HEK293 (cell line): Measurements from ENCODE around the gene PHRF1.

Source experiments
- BCL11A ChIP-seq: fragments of 450-650 bp; formaldehyde crosslinking; IDR thresholded peaks from 2 replicates; pipeline ENCODE4 v1.5.1; 2016; ENCODE audit warnings: low read depth, missing biosample characterization, missing genetic modification characterization
- EGR2 ChIP-seq: fragments of 450-650 bp; formaldehyde crosslinking; IDR thresholded peaks from 2 replicates; pipeline ENCODE4 v1.5.1; 2016; ENCODE audit warnings: low read depth, missing biosample characterization, missing genetic modification characterization
- GLIS2 ChIP-seq: fragments of 450-650 bp; formaldehyde crosslinking; IDR thresholded peaks from 2 replicates; pipeline ENCODE4 v1.5.1; 2016; ENCODE audit warnings: missing biosample characterization, missing genetic modification characterization
- HIC1 ChIP-seq: fragments of 450-650 bp; formaldehyde crosslinking; IDR thresholded peaks from 2 replicates; pipeline ENCODE4 v1.5.1; 2016; ENCODE audit warnings: missing biosample characterization, missing genetic modification characterization
- KLF10 ChIP-seq: fragments of 450-650 bp; IDR thresholded peaks from 2 replicates; pipeline ENCODE4 v1.5.1; 2018; ENCODE audit warnings: missing biosample characterization, mild to moderate bottlenecking, missing genetic modification characterization
- KLF16 ChIP-seq: fragments of 450-650 bp; formaldehyde crosslinking; IDR thresholded peaks from 2 replicates; pipeline ENCODE4 v1.5.1; 2017; ENCODE audit warnings: missing biosample characterization, missing genetic modification characterization
- PRDM6 ChIP-seq: fragments of 450-650 bp; formaldehyde crosslinking; IDR thresholded peaks from 2 replicates; pipeline ENCODE4 v1.5.1; 2017; ENCODE audit warnings: missing biosample characterization, missing genetic modification characterization
- SETDB1 ChIP-seq: IDR thresholded peaks from one replicate; pipeline ENCODE4 v1.6.1; 2017; ENCODE audit warnings: mild to moderate bottlenecking, low read length, moderate library complexity, mixed read lengths; ENCODE audit not compliant: insufficient read length
- SP7 ChIP-seq: fragments of 450-650 bp; formaldehyde crosslinking; IDR thresholded peaks from 2 replicates; pipeline ENCODE4 v1.5.1; 2016; ENCODE audit warnings: missing biosample characterization, missing genetic modification characterization
- YY2 ChIP-seq: fragments of 450-650 bp; formaldehyde crosslinking; IDR thresholded peaks from 2 replicates; pipeline ENCODE4 v1.5.1; 2016; ENCODE audit warnings: missing biosample characterization, missing genetic modification characterization
- ZBTB21 ChIP-seq: fragments of 450-650 bp; formaldehyde crosslinking; IDR thresholded peaks from 2 replicates; pipeline ENCODE4 v1.5.1; 2017; ENCODE audit warnings: missing biosample characterization, missing genetic modification characterization
- ZBTB26 ChIP-seq: fragments of 450-650 bp; formaldehyde crosslinking; optimal IDR thresholded peaks from 2 replicates; pipeline ENCODE3; 2016; ENCODE audit warnings: missing biosample characterization, mild to moderate bottlenecking, missing genetic modification characterization
- ZBTB44 ChIP-seq: fragments of 450-650 bp; IDR thresholded peaks from 2 replicates; pipeline ENCODE4 v1.5.1; 2018; ENCODE audit warnings: missing biosample characterization, mild to moderate bottlenecking, missing genetic modification characterization
- ZFHX2 ChIP-seq: fragments of 450-650 bp; formaldehyde crosslinking; conservative IDR thresholded peaks from 2 replicates; pipeline ENCODE4 v1.5.1; 2016; ENCODE audit warnings: missing biosample characterization, missing genetic modification characterization
- ZFP3 ChIP-seq: fragments of 450-650 bp; formaldehyde crosslinking; IDR thresholded peaks from 2 replicates; pipeline ENCODE4 v1.5.1; 2016; ENCODE audit warnings: low read depth, missing biosample characterization, missing genetic modification characterization
- ZIC2 ChIP-seq: fragments of 450-650 bp; formaldehyde crosslinking; IDR thresholded peaks from 2 replicates; pipeline ENCODE4 v1.5.1; 2016; ENCODE audit warnings: missing biosample characterization, missing genetic modification characterization
- ZNF10 ChIP-seq: fragments of 450-650 bp; formaldehyde crosslinking; IDR thresholded peaks from 2 replicates; pipeline ENCODE4 v1.5.1; 2017; ENCODE audit warnings: missing biosample characterization, missing genetic modification characterization
- ZNF114 ChIP-seq: fragments of 450-650 bp; formaldehyde crosslinking; IDR thresholded peaks from 2 replicates; pipeline ENCODE4 v1.5.0; 2017; ENCODE audit warnings: missing biosample characterization, missing genetic modification characterization
- ZNF133 ChIP-seq: fragments of 450-650 bp; formaldehyde crosslinking; IDR thresholded peaks from 2 replicates; pipeline ENCODE4 v1.5.1; 2016; ENCODE audit warnings: missing biosample characterization, missing genetic modification characterization
- ZNF155 ChIP-seq: fragments of 450-650 bp; formaldehyde crosslinking; IDR thresholded peaks from 2 replicates; pipeline ENCODE4 v1.5.1; 2016; ENCODE audit warnings: missing biosample characterization, missing genetic modification characterization
- ZNF169 ChIP-seq: fragments of 450-650 bp; formaldehyde crosslinking; IDR thresholded peaks from 2 replicates; pipeline ENCODE4 v1.5.1; 2016; ENCODE audit warnings: missing biosample characterization, missing genetic modification characterization
- ZNF2 ChIP-seq: fragments of 450-650 bp; formaldehyde crosslinking; IDR thresholded peaks from 2 replicates; pipeline ENCODE4 v1.5.1; 2016; ENCODE audit warnings: missing biosample characterization, missing genetic modification characterization
- ZNF23 ChIP-seq: fragments of 450-650 bp; formaldehyde crosslinking; IDR thresholded peaks from 2 replicates; pipeline ENCODE4 v1.5.1; 2016; ENCODE audit warnings: missing biosample characterization, missing genetic modification characterization, borderline replicate concordance
- ZNF350 ChIP-seq: fragments of 450-650 bp; formaldehyde crosslinking; IDR thresholded peaks from 2 replicates; pipeline ENCODE4 v1.5.0; 2017; ENCODE audit warnings: missing biosample characterization, mild to moderate bottlenecking, missing genetic modification characterization
- ZNF362 ChIP-seq: fragments of 450-650 bp; formaldehyde crosslinking; IDR thresholded peaks from 2 replicates; pipeline ENCODE4 v1.5.1; 2016; ENCODE audit warnings: missing biosample characterization, missing genetic modification characterization
- ZNF404 ChIP-seq: fragments of 450-650 bp; formaldehyde crosslinking; IDR thresholded peaks from 2 replicates; pipeline ENCODE4 v1.5.1; 2017; ENCODE audit warnings: missing biosample characterization, missing genetic modification characterization
- ZNF48 ChIP-seq: fragments of 450-650 bp; formaldehyde crosslinking; IDR thresholded peaks from 2 replicates; pipeline ENCODE4 v1.5.1; 2016; ENCODE audit warnings: missing biosample characterization, missing genetic modification characterization
- ZNF521 ChIP-seq: fragments of 450-650 bp; formaldehyde crosslinking; IDR thresholded peaks from 2 replicates; pipeline ENCODE4 v1.5.1; 2017; ENCODE audit warnings: missing biosample characterization, mild to moderate bottlenecking, missing genetic modification characterization
- ZNF558 ChIP-seq: fragments of 450-650 bp; formaldehyde crosslinking; IDR thresholded peaks from 2 replicates; pipeline ENCODE4 v1.5.1; 2016; ENCODE audit warnings: missing biosample characterization, missing genetic modification characterization
- ZNF561 ChIP-seq: fragments of 450-650 bp; IDR thresholded peaks from 2 replicates; pipeline ENCODE4 v1.5.1; 2018; ENCODE audit warnings: missing biosample characterization, missing genetic modification characterization, borderline replicate concordance
- ZNF654 ChIP-seq: fragments of 450-650 bp; formaldehyde crosslinking; IDR thresholded peaks from 2 replicates; pipeline ENCODE4 v1.5.1; 2016; ENCODE audit warnings: low read depth, missing biosample characterization, missing genetic modification characterization
- ZSCAN30 ChIP-seq: fragments of 450-650 bp; IDR thresholded peaks from 2 replicates; pipeline ENCODE4 v1.5.1; 2018; ENCODE audit warnings: missing biosample characterization, mild to moderate bottlenecking, missing genetic modification characterization, moderate library complexity

Gene PHRF1

GRCh38 chr11:560305-561147 lies 15.7 kb upstream of the PHRF1 start, which contains the start of the genes LMNTD2 and RASSF7 (continued):
- TF ChIP-seq BCL11A (0 out of 2 replicates have a peak, but pooled peaks have one; percentile 63), GLIS2 (tag by site-specific recombination) (peak; percentile 87), ZNF521 (tag by site-specific recombination) (no peak), HIC1 (tag by site-specific recombination) (no peak; the same call in 1 of the 2 replicates), ZSCAN30 (tag by site-specific recombination) (peak; percentile 52; the same call in 1 of the 2 replicates), KLF16 (tag by site-specific recombination) (0 out of 2 replicates have a peak, but pooled peaks have one; percentile 34), ZFHX2 (peak; percentile 69), ZNF654 (no peak), SETDB1 (no peak), ZNF169 (tag by site-specific recombination) (no peak), SP7 (tag by site-specific recombination) (peak; percentile 30; the same call in 1 of the 2 replicates), ZNF558 (tag by site-specific recombination) (no peak), ZNF561 (tag by site-specific recombination) (peak; percentile 33; the same call in 1 of the 2 replicates), ZNF10 (tag by site-specific recombination) (no peak), ZNF114 (tag by site-specific recombination) (no peak), ZNF48 (tag by site-specific recombination) (no peak), ZFP3 (tag by site-specific recombination) (no peak), EGR2 (tag by site-specific recombination) (peak; percentile 59; the same call in 1 of the 2 replicates), ZNF23 (tag by site-specific recombination) (no peak), ZNF350 (tag by site-specific recombination) (no peak), ZNF362 (tag by site-specific recombination) (no peak), ZBTB44 (tag by site-specific recombination) (no peak), ZIC2 (tag by site-specific recombination) (peak; percentile 14; the same call in 1 of the 2 replicates), KLF10 (tag by site-specific recombination) (peak; percentile 88), ZNF2 (tag by site-specific recombination) (peak; percentile 79), ZBTB21 (tag by site-specific recombination) (no peak), ZNF133 (tag by site-specific recombination) (no peak), ZBTB26 (peak; percentile 51), ZNF155 (tag by site-specific recombination) (no peak), ZNF404 (tag by site-specific recombination) (no peak), PRDM6 (tag by site-specific recombination) (no peak), YY2 (tag by site-specific recombination) (no peak)
